A673 (cell line): ENCODE measurements around the gene SND1.

ENCODE experiments used
- CTCF ChIP-seq: fragments of 300-800, 200-600 bp; sonication (generic); conservative IDR thresholded peaks from 2 replicates; pipeline ENCODE4 v1.5.1; 2017; ENCODE audit warnings: low read depth, mild to moderate bottlenecking, antibody characterized with exemption, low read length, moderate library complexity, mixed read lengths
- EZH2 ChIP-seq: fragments of 200-600 bp; sonication (generic); IDR thresholded peaks from 2 replicates; pipeline ENCODE4 v1.6.1; 2017; ENCODE audit warnings: borderline replicate concordance, low read depth, mild to moderate bottlenecking, mixed read lengths, antibody characterized with exemption, low read length; ENCODE audit not compliant: poor library complexity, severe bottlenecking

GRCh38 chr7:128082431-128082830, 430.4 kb downstream of the SND1 start:
- TF ChIP-seq CTCF (no peak), EZH2 (no peak)
